SK-N-SH (cell line): Measurements from ENCODE around the gene ERN1.

Source experiments
- CTCF ChIP-seq: fragments of 200-600 bp; sonication (generic); IDR thresholded peaks from 2 replicates; pipeline ENCODE4 v1.6.1; 2017; ENCODE audit warnings: antibody characterized with exemption, mild to moderate bottlenecking, moderate library complexity
- EZH2phosphoT487 ChIP-seq: fragments of 200-600 bp; sonication (generic); IDR thresholded peaks from 2 replicates; pipeline ENCODE4 v1.6.1; 2017; ENCODE audit warnings: low read depth, mixed run types, mild to moderate bottlenecking, antibody characterized with exemption, moderate library complexity, borderline replicate concordance
- IRF3 ChIP-seq: fragments of 150-350 bp; IDR thresholded peaks from 2 replicates; pipeline ENCODE4 v1.6.1; 2016; ENCODE audit warnings: mild to moderate bottlenecking, low read depth, low read length
- RAD21 ChIP-seq: IDR thresholded peaks from 2 replicates; pipeline ENCODE4 v1.6.1; 2012; ENCODE audit warnings: mild to moderate bottlenecking, low read length

DNA sequence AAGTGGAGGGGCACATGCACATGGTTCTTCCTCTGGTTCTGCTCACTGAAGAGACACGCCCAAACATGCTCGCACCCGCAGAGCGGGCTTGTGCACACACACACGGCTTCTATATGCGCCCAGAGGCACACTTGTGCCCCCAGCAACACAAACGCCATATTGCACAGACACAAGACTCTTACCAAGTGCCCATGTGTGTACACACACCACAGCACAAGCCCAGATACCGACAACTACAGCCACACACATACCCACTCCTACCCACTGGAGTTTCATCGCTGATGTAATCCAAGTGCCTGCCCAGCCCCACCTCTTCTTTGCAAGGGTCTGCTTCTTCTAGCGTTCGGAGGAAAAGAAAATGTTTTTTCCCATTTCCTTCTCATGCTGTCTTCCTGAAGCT lies 138.3 kb downstream of the ERN1 start:
- TF ChIP-seq CTCF (no peak), RAD21 (no peak), IRF3 (no peak), EZH2phosphoT487 (no peak)
